Adipocyte (in vitro differentiated cells): Measurements from ENCODE around the gene RAB2B.

ENCODE experiments used
- DNase-seq: peaks from one replicate; pipeline ENCODE4 v3.0.0-alpha.2; 2015; ENCODE audit warnings: low read depth
- H3K27me3 ChIP-seq: replicated peaks from 2 replicates; pipeline ENCODE4 v1.7.0; 2013; ENCODE audit warnings: mild to moderate bottlenecking, low read length, moderate library complexity; ENCODE audit not compliant: control insufficient read depth, insufficient read depth
- H3K36me3 ChIP-seq: 2 replicates; pipeline ENCODE4 v1.7.0; 2013; ENCODE audit warnings: low read length, mild to moderate bottlenecking, moderate library complexity; ENCODE audit not compliant: control insufficient read depth, insufficient read depth, severe bottlenecking
- H3K4me1 ChIP-seq: 2 replicates; pipeline ENCODE4 v1.7.0; 2013; ENCODE audit warnings: mild to moderate bottlenecking, low read length, moderate library complexity; ENCODE audit not compliant: control insufficient read depth, insufficient read depth
- H3K4me3 ChIP-seq: 2 replicates; pipeline ENCODE4 v1.7.0; 2013; ENCODE audit warnings: mild to moderate bottlenecking, low read length, moderate library complexity
- H3K9ac ChIP-seq: 2 replicates; pipeline ENCODE4 v1.7.0; 2013; ENCODE audit warnings: mild to moderate bottlenecking, low read length, moderate library complexity
- H3K9me3 ChIP-seq: 2 replicates; pipeline ENCODE4 v1.7.0; 2013; ENCODE audit warnings: mild to moderate bottlenecking, low read length, moderate library complexity; ENCODE audit not compliant: control insufficient read depth

The RAB2B gene

DNA sequence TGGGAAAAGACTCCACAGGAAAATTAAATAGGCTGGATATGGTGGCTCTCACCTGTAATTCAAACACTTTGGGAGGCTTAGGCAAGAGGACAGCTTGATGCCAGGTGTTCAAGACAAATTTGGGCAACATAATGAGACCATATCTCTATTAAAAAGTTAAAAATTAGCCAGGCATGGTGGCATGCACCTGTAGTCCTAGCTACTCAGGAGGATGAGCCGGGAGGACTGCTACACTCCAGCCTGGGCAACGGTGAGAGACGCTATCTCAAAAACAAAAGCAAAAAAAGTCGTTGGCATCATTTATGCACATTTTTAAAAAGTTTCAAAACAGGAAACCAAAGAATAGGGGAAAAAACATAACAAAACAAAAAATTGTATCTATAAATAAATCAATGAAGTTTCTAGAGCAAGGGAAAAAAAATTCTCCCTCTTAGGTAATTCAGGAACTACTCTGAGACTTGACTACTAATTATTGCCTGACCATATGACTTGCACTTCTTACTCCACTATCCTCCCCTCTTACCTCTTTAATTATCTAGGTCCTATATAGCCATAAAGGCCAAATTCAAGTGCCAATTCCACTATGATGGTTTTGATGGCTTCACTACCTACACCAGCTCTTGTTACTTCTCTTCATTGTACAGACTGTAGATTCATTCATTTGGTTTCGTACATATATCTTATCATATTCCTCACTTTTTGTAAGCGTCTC, 32.8 kb upstream of the RAB2B start:
- Histone ChIP-seq H3K4me3 (peak overlapping the region; percentile 100), H3K27me3 (no peaks in the 10 kb centered on the region), H3K9me3 (no peaks in the 10 kb centered on the region), H3K36me3 (no peaks in the 10 kb centered on the region), H3K9ac (no peak overlapping the region), H3K4me1 (peaks cover 14% of the 10 kb centered on the region)
- no peak for DNase-seq

GRCh38 chr14:21506557-21506956, 29.8 kb upstream of the RAB2B start:
- H3K9me3 ChIP-seq: no peaks in the 10 kb centered on the region
- no peak overlapping the region for H3K4me3 ChIP-seq
- no peaks in the 10 kb centered on the region for H3K27me3 ChIP-seq
- H3K9ac ChIP-seq: no peak overlapping the region
- peaks cover 14% of the 10 kb centered on the region for H3K4me1 ChIP-seq
- peaks cover 20% of the 10 kb centered on the region for H3K36me3 ChIP-seq
- DNase-seq: no peak

GRCh38 chr14:21505012-21505553, 28.3 kb upstream of the RAB2B start:
- Histone ChIP-seq H3K36me3 (peaks cover 35% of the 10 kb centered on the region), H3K9ac (no peak overlapping the region)
- DNase-seq: no peak

DNA sequence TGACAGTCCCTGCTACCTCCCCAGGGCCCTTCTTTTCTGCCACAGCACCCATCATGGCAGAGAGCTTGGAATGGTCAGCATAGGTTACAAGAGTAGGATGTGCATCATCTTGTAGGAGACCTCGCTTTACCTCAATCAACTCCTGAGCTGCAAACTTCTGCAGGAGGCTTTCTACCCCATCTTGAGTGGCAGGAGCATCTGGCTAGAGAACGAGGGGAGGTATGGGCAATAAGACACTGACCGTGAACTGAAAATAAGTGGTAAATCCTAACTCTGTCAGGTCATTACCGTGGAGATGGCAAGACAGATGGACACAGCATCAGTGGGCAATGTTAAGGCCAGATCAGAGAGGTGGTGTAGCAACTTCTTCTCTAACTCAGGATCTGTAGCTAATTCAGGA, 26.6 kb upstream of the RAB2B start:
- Histone ChIP-seq H3K4me1 (peaks cover 7% of the 10 kb centered on the region), H3K36me3 (peaks cover 52% of the 10 kb centered on the region), H3K9me3 (no peaks in the 10 kb centered on the region), H3K27me3 (no peaks in the 10 kb centered on the region), H3K9ac (no peak overlapping the region), H3K4me3 (no peak overlapping the region)
- no peak for DNase-seq

More at GRCh38 chr14:21505012-21505553, 28.3 kb upstream of the RAB2B start:
- H3K9me3 ChIP-seq: no peaks in the 10 kb centered on the region
- peaks cover 10% of the 10 kb centered on the region for H3K4me1 ChIP-seq
- no peaks in the 10 kb centered on the region for H3K27me3 ChIP-seq
- H3K4me3 ChIP-seq: no peak overlapping the region

- H3K9me3 ChIP-seq: no peaks in the 10 kb centered on the region
- no peak overlapping the region for H3K9ac ChIP-seq
- H3K36me3 ChIP-seq: peaks cover 69% of the 10 kb centered on the region
- H3K4me3 ChIP-seq: no peak overlapping the region
- H3K4me1 ChIP-seq: peaks cover 16% of the 10 kb centered on the region
- no peak for DNase-seq
- H3K27me3 ChIP-seq: no peaks in the 10 kb centered on the region
Observed at GRCh38 chr14:21501568-21501967, 24.8 kb upstream of the RAB2B start.

DNA sequence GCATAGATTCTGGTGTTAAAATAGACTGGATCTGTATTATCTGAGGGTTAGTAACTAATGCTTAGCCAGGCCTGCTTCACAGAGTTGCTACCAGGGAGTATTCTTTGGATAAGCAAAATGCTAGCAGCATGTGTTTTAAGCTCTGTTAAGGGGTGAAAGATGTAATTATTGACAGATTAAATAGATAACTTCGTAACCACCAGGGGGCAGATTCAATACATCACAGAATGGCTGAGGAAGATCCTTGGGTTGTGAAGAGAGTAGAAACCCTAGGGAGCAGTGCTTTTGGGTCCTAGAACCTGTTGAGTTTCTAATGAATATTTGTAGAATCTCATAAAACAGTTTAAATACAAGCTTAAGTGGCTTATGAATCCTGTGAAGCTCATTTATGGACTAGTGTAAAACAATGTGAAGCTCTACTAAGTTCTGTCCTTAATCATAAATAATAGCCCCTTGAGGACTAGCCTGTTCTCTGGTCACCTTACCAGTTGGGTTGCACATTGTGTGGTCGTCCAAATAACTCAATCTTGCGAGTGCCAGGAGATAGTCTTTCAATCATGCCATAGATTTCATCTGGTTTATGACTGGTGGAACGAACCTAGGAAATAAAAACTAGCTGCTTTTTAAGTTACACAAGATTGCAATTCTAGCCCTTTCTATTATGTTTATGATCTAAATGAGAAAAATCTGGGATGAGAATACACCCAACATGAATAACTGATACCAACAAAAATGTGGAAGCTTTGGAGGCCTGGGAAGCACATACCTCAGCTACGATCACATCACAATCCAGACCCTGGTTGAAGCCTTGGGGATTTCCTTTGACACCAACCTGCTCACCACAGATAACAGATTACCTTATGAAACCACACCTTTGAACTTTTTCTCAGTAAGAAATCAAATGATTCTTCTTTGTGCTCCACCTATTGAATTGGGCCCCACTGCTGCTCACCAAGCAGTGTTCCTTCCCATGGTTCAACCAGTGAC, 22.1 kb upstream of the RAB2B start:
- Histone ChIP-seq H3K27me3 (no peaks in the 10 kb centered on the region), H3K4me1 (peaks cover 30% of the 10 kb centered on the region), H3K9ac (no peak overlapping the region), H3K9me3 (no peaks in the 10 kb centered on the region), H3K4me3 (no peak overlapping the region), H3K36me3 (peaks cover 87% of the 10 kb centered on the region)
- peak; percentile 73 for DNase-seq

GRCh38 chr14:21496453-21496852, 19.7 kb upstream of the RAB2B start:
- no peak overlapping the region for H3K4me3 ChIP-seq
- H3K36me3 ChIP-seq: peaks cover 88% of the 10 kb centered on the region
- peaks cover 30% of the 10 kb centered on the region for H3K4me1 ChIP-seq
- H3K9ac ChIP-seq: no peak overlapping the region
- peak; percentile 50 for DNase-seq
- H3K9me3 ChIP-seq: no peaks in the 10 kb centered on the region
- H3K27me3 ChIP-seq: no peaks in the 10 kb centered on the region

DNA sequence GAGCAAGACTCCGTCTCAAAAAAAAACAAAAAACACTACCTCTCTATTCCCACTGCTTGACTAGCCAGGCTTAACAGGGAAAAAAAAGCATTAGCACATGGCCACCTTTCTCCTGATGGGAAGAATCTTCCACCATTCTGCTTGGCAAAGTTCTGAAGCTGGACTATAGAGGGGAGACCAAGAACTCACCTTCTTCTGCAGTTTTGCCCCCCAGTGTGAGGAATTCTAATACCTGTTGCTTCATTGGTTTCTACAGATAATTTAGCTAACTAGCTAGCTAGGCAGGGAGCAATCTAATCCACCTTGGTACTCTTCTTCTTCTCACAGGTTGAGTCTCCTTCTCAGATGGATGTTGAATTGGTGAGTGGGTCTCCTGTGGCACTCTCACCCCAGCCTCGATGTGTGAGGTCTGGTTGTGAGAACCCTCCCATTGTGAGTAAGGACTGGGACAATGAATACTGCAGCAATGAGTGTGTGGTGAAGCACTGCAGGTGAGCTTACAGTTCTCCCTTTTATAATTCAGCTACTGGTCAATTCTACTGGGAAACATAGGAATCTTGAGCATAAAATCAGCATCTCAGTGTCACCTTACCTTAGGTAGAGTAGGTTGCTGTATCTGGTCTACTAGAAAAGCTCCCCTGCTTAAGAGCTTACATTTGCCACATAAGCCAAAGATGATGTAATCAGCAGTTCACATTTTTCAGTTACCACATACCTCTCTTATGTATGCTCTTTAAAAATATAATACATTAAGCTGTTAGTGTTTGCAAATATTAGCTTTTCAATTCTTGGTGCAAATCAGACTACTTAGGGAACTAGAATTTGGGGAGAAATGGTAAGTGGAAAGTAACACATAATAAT, 18.4 kb upstream of the RAB2B start:
- Histone ChIP-seq H3K27me3 (no peaks in the 10 kb centered on the region), H3K36me3 (peaks cover 88% of the 10 kb centered on the region), H3K9ac (no peak overlapping the region), H3K4me3 (no peak overlapping the region), H3K9me3 (no peaks in the 10 kb centered on the region), H3K4me1 (peaks cover 30% of the 10 kb centered on the region)
- DNase-seq: peak; percentile 53

GRCh38 chr14:21486640-21487087, 9.9 kb upstream of the RAB2B start:
- H3K9ac ChIP-seq: no peak overlapping the region
- H3K36me3 ChIP-seq: peaks cover 48% of the 10 kb centered on the region
- H3K4me1 ChIP-seq: peaks cover 19% of the 10 kb centered on the region
- peak overlapping the region; percentile 15 for H3K4me3 ChIP-seq
- peak; percentile 83 for DNase-seq
- H3K27me3 ChIP-seq: no peaks in the 10 kb centered on the region
- H3K9me3 ChIP-seq: no peaks in the 10 kb centered on the region

- Histone ChIP-seq H3K9me3 (no peaks in the 10 kb centered on the region), H3K4me3 (peak overlapping the region; percentile 92), H3K36me3 (peaks cover 29% of the 10 kb centered on the region), H3K4me1 (peaks cover 19% of the 10 kb centered on the region), H3K27me3 (no peaks in the 10 kb centered on the region), H3K9ac (peak overlapping the region; percentile 88)
- peak; percentile 89 for DNase-seq
Observed at GRCh38 chr14:21476523-21476924, 235 bp downstream of the RAB2B start.
